Cardiac muscle cell (in vitro differentiated cells and primary cell): ENCODE results near the gene PIK3C2B. TPM values are rescaled to one million over a fixed set of nuclear protein-coding genes. Genes with fewer than 3 reads are reported as not detected.

Source experiments
- DNase-seq, 2 donors: peaks; one replicate each; pipeline versions ENCODE4 v3.0.0 to v3.0.0-alpha.2; 2010 to 2017; ENCODE audit warnings: low read depth in 1 of 2, low spot score in 1 of 2
- H3K27ac ChIP-seq: fragments of 200-600 bp; sonication (generic); 2 replicates; pipeline ENCODE4 v1.5.1; 2016
- H3K27me3 ChIP-seq: fragments of 200-600 bp; sonication (generic); 2 replicates; pipeline ENCODE4 v1.6.0; 2016; ENCODE audit warnings: control low read depth
- H3K36me3 ChIP-seq: fragments of 200-600 bp; sonication (generic); 2 replicates; pipeline ENCODE4 v1.5.1; 2016; ENCODE audit warnings: control low read depth
- H3K4me1 ChIP-seq: fragments of 200-600 bp; sonication (generic); 2 replicates; pipeline ENCODE4 v1.8.1; 2017; ENCODE audit warnings: low read depth, mild to moderate bottlenecking, mixed run types
- H3K4me3 ChIP-seq: fragments of 200-600 bp; sonication (generic); 2 replicates; pipeline ENCODE4 v1.5.1; 2016; ENCODE audit warnings: mild to moderate bottlenecking
- H3K9me3 ChIP-seq: fragments of 200-600 bp; sonication (generic); 2 replicates; pipeline ENCODE4 v1.5.1; 2017; ENCODE audit warnings: low read depth, mild to moderate bottlenecking, control low read depth
- CTCF ChIP-seq: IDR thresholded peaks from 2 replicates; pipeline ENCODE4 v1.5.1; 2012; ENCODE audit warnings: low read depth, mild to moderate bottlenecking, low read length
- polyA plus RNA-seq: library from polyadenylated mRNA; unstranded; fragments of >200 nt; fragmentation: Nextera tagmentation; extraction: Ambion mirVana; gene quantifications from 2 replicates; pipeline ENCODE4 v1.2.1, GENCODE V29; 2016
- total RNA-seq: library from RNA; depleted of rRNA; stranded (reverse); fragments of >200 nt; gene quantifications from 2 replicates; pipeline ENCODE4 v1.2.3, GENCODE V29; 2016

Gene PIK3C2B
- total and polyA plus RNA-seq, 2 experiments from 2014 or later = 11.2 to 23.3 TPM

- Histone ChIP-seq H3K27me3 (no peaks in the 10 kb centered on the region), H3K36me3 (no peaks in the 10 kb centered on the region), H3K4me1 (peaks cover 31% of the 10 kb centered on the region), H3K27ac (peak overlapping the region; percentile 76), H3K9me3 (no peaks in the 10 kb centered on the region), H3K4me3 (no peak overlapping the region)
- peak in 1 of 2 donors; percentile 38 for DNase-seq
- no peak for TF ChIP-seq CTCF
Measured at GRCh38 chr1:204475656-204476432, 18.8 kb downstream of the PIK3C2B start.

- Histone ChIP-seq H3K4me1 (peaks cover 31% of the 10 kb centered on the region), H3K27ac (peak overlapping the region; percentile 76), H3K4me3 (no peak overlapping the region), H3K36me3 (no peaks in the 10 kb centered on the region), H3K27me3 (no peaks in the 10 kb centered on the region), H3K9me3 (no peaks in the 10 kb centered on the region)
- DNase-seq = peak in 1 of 2 donors; percentile 51
- no peak for TF ChIP-seq CTCF
Measured at GRCh38 chr1:204473400-204473965, 21.1 kb downstream of the PIK3C2B start.

- H3K27me3 ChIP-seq = no peaks in the 10 kb centered on the region
- no peak for TF ChIP-seq CTCF
- H3K36me3 ChIP-seq = no peaks in the 10 kb centered on the region
- no peaks in the 10 kb centered on the region for H3K9me3 ChIP-seq
- H3K27ac ChIP-seq = peak overlapping the region; percentile 76
- DNase-seq = no peak
- no peak overlapping the region for H3K4me3 ChIP-seq
- peaks cover 31% of the 10 kb centered on the region for H3K4me1 ChIP-seq
Measured at GRCh38 chr1:204472660-204473059, 21.9 kb downstream of the PIK3C2B start.

- no peaks in the 10 kb centered on the region for H3K36me3 ChIP-seq
- no peak for TF ChIP-seq CTCF
- no peaks in the 10 kb centered on the region for H3K27me3 ChIP-seq
- H3K4me1 ChIP-seq = peaks cover 40% of the 10 kb centered on the region
- no peak for DNase-seq
- no peak overlapping the region for H3K4me3 ChIP-seq
- H3K9me3 ChIP-seq = no peaks in the 10 kb centered on the region
- H3K27ac ChIP-seq = no peak overlapping the region
Measured at GRCh38 chr1:204471687-204472086, 22.9 kb downstream of the PIK3C2B start.

GRCh38 chr1:204469304-204469703 lies 25.3 kb downstream of the PIK3C2B start:
- Histone ChIP-seq H3K36me3 (no peaks in the 10 kb centered on the region), H3K4me3 (no peak overlapping the region), H3K9me3 (no peaks in the 10 kb centered on the region), H3K27ac (no peak overlapping the region), H3K27me3 (no peaks in the 10 kb centered on the region), H3K4me1 (peaks cover 49% of the 10 kb centered on the region)
- DNase-seq = peak in 1 of 2 donors; percentile 62
- no peak for TF ChIP-seq CTCF
